Stimulated activated naive CD8-positive, alpha-beta T cell treated with anti-CD3 and anti-CD28 coated beads, Interleukin-15, Interleukin-2, amounts not matched to agents 100 U/mL and 50 U/mL, for 24 hours (primary cell): ENCODE results near the gene ARHGAP44.
"Not testable (repeated sequence)": the region's sequence is repeated elsewhere in the genome, so short reads cannot be mapped to it uniquely, and the experiment has no call there.

Experiments
- ATAC-seq: fragments of 150-1000 bp; cut with Tn5 transposase; one replicate; pipeline ENCODE4 v1.10.0; 2021
- DNase-seq: peaks from one replicate; pipeline ENCODE4 v3.0.0; 2021

The ARHGAP44 gene

GRCh38 chr17:12963505-12963904 is 174.2 kb downstream of the ARHGAP44 start:
- no peak for DNase-seq
- ATAC-seq = no peak

- ATAC-seq (no peak), DNase-seq (no peak)
These were observed 174.9 kb downstream of the ARHGAP44 start for GRCh38 chr17:12964162-12964561.

DNA sequence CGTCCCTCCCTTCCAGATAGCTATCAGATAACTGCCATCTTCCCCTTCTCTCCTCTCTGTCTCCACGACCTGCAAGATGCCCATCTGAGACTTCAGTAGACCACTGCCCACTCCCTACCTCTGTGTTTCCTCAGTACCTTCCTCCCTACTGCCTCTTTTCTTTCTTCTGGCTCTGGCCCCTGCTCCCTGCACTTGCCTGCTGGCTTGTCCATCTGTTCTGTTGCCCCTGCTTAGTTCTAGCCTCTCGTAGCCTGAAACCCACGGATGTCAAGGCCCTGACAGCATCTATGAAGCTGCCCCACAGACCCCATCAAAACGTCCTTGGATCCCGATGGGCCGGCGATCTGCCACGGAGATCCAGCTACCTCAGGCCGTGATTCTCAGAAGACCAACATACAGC is 175.5 kb downstream of the ARHGAP44 start:
- DNase-seq (no peak), ATAC-seq (no peak)

DNA sequence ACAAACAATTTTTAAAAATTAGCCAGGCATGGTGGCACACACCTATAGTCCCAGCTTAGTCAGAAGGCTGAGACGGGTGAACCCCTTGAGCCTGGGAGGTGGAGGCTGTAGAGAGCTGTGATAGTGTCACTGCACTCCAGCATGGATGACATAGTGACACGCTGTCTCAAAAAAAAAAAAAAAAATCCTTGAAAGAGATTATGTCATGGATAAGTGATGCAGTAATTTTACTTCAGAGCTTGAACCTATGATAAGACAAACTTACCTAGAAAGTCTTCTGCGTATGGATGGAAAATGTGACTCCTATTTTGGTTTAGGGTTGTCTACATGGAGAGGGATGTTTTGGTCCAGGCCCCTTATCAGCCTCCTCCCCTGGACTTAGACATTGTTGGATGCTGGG is 176.7 kb downstream of the ARHGAP44 start:
- DNase-seq (no peak), ATAC-seq (no peak)

- DNase-seq (no peak), ATAC-seq (no peak)
These were observed 177.1 kb downstream of the ARHGAP44 start for GRCh38 chr17:12966413-12966812.

DNA sequence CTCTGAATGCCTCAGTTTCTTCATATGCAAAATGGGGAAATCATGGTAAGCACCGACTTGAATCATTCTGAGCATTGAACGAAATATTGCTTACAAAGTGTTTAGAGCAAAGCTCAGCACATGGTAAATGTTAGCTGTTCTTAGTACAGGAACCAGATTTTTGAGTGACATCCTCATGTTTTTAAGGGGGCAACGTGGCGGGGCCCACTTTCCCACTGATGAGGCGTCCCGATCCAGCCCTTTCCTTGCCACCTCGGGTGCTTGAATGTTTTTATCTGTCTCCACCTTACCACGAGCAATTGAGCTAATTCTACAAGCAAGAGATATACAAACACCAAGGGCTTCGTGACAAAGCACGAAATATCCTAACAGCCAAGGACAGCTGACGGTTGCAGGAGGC is 178.7 kb downstream of the ARHGAP44 start:
- no peak for DNase-seq
- no peak for ATAC-seq

- no peak for DNase-seq
- ATAC-seq = no peak
These were observed 184.3 kb downstream of the ARHGAP44 start for GRCh38 chr17:12973496-12974004.

DNA sequence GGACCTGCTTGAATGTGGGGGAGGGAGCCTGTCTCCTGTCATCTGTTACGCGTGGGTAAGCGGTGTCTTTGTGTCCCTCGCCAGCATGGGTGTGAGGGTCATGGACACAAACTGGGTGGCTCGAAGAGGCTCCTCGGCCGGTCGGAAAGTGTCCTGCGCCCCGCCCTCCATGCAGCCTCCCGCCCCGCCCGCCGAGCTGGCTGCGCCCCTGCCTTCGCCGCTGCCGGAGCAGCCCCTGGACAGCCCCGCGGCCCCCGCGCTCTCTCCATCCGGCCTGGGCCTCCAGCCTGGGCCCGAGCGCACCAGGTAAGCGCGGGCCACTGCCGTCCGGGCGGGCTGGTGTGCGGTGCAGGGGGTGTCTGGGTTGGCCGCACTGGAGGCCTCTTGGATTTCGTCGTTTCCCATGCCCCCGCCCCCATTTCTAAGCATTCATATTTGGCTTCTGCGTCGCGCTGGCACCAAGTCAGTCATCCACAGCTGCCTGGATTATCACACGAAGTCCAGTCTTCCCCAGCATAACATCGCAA is 184.8 kb downstream of the ARHGAP44 start:
- no peak for ATAC-seq
- no peak for DNase-seq

- ATAC-seq (no peak), DNase-seq (no peak)
These were observed 187.9 kb downstream of the ARHGAP44 start for GRCh38 chr17:12977008-12977751.

GRCh38 chr17:12978787-12979186 is 189.5 kb downstream of the ARHGAP44 start:
- not testable (repeated sequence) for ATAC-seq

DNA sequence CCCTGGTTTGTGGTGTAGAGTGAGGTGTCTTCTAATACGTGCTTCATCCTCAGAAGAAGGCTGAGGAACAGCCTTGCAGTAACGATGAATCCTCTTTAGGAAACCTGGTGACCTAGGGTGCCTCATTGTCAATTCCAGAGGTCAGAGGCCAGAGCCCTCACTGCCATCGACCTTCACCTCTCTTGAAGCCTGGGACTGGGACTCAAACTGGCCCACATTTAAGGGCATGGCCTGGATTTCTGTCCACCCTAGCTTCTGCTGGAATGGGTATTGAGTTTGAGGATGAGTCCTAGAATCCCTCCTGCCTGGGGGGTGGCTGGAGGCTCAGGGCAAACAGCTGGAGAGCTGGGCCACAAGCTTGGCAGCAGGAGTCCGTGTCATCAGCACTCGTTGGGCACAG is 189.9 kb downstream of the ARHGAP44 start:
- DNase-seq (no peak), ATAC-seq (no peak)

More at GRCh38 chr17:12978787-12979186, 189.5 kb downstream of the ARHGAP44 start:
- not testable (repeated sequence) for DNase-seq

DNA sequence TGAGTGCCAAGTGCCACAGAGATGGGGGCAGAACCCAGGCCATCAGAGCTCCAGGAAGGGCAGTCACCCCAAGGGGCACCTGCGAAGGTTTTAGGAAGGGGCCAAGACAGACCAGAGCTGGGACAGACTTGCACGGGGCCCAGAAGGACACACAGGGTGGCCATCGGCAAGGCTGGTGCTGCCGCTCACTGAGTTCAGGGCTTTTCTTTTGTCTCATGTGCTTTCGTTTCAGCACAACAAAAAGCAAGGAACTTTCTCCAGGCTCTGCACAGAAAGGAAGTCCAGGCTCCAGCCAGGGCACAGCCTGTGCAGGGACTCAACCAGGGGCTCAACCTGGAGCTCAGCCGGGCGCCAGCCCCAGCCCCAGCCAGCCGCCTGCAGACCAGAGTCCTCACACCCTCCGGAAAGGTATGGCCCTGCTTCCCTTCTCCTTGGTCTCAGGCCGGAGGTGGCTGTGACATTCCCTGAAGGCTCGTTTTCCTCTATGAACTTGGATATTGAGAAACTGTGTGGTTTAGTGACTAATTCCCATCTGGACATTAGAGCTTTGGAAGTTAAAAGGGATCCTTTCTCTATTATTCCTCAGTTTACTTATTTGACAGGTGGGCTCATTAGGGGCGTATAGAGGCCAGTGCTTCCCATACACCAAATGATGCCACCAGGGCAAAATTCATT is 190.7 kb downstream of the ARHGAP44 start:
- ATAC-seq = no peak
- no peak for DNase-seq

- ATAC-seq = no peak
- no peak for DNase-seq
These were observed 192.9 kb downstream of the ARHGAP44 start for GRCh38 chr17:12982224-12982623.

DNA sequence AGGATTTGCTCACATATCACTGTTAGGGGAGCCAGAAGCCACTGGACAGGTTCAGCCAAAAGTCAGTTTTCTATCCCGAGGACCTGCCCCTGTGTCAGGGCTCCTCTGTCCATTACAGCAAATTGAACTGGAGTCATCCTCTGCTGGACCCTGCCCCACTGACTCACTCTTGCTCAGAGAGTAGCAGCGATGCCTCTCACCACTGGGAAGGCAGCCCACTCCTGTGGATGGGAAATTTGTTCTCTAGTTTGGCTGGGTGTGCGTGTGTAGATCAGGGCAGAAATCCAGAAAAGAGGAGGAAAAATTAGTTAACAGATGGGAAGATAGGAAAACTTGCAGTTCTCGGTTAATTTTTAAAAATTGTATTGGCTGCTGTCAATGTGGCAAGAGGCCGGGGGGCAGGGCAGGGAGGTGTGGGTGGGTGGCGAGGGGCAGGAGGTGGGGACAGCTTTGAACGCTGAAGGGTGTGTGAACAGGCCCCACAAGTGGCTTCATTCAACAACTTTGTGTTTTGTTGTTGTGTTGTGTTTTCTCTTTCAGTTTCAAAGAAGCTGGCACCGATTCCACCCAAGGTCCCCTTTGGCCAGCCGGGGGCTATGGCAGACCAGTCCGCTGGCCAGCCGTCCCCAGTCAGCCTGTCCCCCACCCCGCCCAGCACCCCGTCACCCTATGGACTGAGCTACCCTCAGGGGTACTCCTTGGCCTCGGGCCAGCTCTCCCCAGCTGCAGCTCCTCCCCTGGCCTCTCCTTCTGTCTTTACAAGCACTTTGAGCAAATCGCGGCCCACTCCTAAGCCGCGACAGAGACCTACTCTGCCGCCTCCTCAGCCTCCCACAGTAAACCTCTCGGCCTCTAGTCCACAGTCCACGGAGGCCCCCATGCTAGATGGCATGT is 194.9 kb downstream of the ARHGAP44 start:
- no peak for ATAC-seq
- no peak for DNase-seq

DNA sequence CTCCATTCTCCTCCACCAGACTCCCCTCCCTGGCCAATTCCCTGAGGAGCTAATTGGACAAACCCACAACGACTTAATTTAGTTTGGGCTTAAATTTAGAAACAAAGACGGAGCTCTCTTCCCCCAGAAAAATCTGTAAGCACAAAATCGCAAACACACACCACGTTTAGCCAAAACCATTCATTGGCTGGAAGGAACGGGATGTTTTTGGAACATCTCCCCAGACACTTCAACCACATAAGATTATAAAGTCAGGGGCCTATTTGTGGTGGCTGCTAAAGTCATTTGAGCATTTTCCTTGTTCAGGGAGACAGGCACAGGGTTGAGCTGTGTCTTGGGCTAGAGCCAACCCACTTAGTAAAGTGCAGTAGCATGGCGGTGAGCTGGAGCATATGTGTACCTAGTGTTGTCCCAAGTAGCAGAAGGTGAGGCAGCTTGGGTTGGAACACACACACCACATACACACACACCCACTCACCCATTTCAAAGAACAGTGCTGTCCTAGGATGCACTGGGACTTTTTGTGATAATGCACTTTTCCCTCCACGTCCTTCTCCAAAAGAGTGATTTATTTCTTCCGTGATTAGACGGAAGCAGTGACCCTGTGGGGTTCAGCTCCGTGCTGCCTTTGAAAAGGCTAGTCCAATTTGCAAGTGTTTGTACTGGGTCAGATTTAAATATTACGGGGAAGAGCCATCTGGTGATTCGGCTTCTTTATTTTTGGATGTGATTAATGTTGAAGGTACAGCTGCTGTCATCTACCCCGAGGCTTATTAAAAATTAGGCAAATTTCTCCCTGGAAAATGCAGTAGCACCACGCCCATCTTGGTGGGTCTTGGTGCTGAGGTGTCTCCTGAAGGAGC is 196.4 kb downstream of the ARHGAP44 start:
- ATAC-seq (no peak), DNase-seq (no peak)

DNA sequence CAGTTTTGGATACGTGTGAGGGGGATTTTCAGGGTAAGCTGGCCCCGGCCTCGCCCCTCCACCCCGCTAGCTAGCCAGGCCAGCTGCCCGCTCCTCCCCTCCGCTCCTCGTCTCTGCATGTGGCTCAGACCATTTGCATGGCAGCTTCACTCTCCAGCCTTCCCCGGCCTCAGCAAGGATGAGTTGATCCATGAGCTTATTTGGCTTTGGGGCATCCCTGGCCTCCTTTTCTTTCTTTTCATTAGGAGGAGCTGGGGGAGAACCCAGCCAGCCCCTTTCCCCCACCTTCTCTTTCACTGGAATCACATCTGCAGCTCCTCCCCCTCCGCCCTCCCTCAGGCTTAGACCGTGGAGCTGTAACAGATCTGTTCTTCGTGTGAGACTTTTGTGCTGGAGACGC is 197.8 kb downstream of the ARHGAP44 start:
- ATAC-seq (no peak), DNase-seq (no peak)

GRCh38 chr17:12990041-12990808 is 200.9 kb downstream of the ARHGAP44 start:
- ATAC-seq (no peak), DNase-seq (no peak)

DNA sequence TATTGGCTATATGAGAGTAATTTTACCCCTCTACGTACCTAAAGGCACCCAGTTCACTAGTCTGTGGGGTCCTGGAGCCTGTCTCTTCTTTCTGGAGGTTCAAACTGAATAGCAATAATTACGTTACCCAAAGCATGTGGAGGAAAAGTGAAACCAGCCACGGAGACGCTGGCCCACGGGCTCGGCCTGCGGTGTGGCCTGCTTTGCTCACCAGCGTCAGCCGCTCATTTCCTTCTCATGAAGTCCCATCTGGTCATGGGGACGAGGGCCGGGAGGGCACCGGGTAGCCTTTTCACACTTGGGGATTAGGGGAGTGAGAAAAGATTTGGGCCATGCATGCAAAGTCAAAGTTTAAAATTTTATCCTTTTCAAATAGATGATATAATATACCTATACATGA is 201.6 kb downstream of the ARHGAP44 start:
- no peak for ATAC-seq
- DNase-seq = no peak

DNA sequence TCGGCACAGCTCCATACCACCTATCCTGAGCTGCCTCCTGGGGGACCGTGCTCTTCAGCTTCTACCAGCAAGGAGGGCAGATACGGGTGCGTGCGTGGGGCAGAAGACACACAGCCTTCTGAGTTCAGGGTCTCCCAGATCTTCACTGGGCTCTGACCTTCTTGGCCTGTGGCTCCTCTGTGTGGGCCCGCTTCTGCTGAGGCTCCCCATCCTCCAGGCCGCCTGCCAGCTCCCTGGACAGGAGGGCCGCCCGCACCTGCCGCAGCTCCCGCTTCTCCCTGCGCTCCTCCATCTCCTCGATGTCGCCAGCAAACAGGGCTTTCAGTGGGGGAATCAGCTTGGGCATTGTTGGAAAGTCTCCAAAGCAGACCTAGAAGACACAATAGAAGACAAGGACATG is 203.4 kb downstream of the ARHGAP44 start:
- DNase-seq = no peak
- ATAC-seq = no peak

DNA sequence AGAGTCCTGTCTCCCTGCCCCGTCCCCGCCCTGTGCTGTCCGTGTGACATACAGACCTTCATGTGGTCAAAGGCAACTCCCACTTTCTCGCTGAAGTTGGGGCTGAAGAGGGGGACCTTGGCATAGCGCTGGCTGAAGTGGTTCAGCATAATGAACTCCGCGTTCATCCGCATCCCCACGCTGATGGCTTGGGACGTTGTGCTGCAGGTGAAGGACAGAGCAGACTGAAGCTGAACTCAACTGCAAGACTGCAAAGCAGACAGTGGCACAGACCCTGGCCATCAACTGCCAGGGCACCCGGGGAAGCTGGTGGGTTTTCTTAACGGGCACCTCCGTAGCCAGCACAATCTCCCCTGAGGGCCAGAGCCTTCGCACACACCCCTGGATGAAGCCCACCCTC is 204.3 kb downstream of the ARHGAP44 start:
- ATAC-seq = no peak
- DNase-seq = no peak
